ENCODE results near the gene DICER1. TPM values are rescaled to one million over a fixed set of nuclear protein-coding genes. Genes with fewer than 3 reads are reported as not detected.
"Not testable (repeated sequence)": the region's sequence is repeated elsewhere in the genome, so short reads cannot be mapped to it uniquely, and the experiment has no call there.

The DICER1 gene
- polyA plus RNA-seq, 4 donors, result 39.7 to 63.0 (median 59.4) TPM

- DNase-seq (ENCODE audit: low read depth in 4 of 4, low spot score in 3 of 4), result peak in 2 of 4 donors; percentile 39 to 48
Observed at GRCh38 chr14:95185033-95185766, 27.9 kb upstream of the DICER1 start.

GRCh38 chr14:95184413-95184790 lies 27.1 kb upstream of the DICER1 start:
- DNase-seq (ENCODE audit: low read depth in 4 of 4, low spot score in 3 of 4), result no peak

- no peak for DNase-seq (ENCODE audit: low read depth in 4 of 4, low spot score in 3 of 4)
Observed at GRCh38 chr14:95183532-95184412, 26.4 kb upstream of the DICER1 start.

- no peak for DNase-seq (ENCODE audit: low read depth in 4 of 4, low spot score in 3 of 4)
Observed at GRCh38 chr14:95183082-95183481, 25.8 kb upstream of the DICER1 start.

GRCh38 chr14:95182379-95182778 lies 25.1 kb upstream of the DICER1 start:
- DNase-seq (ENCODE audit: low read depth in 4 of 4, low spot score in 3 of 4), result no peak

- no peak for DNase-seq (ENCODE audit: low read depth in 4 of 4, low spot score in 3 of 4)
Observed at GRCh38 chr14:95180966-95181741, 23.8 kb upstream of the DICER1 start.

- DNase-seq (ENCODE audit: low read depth in 4 of 4, low spot score in 3 of 4), result not testable (repeated sequence)
Observed at GRCh38 chr14:95175670-95176069, 18.3 kb upstream of the DICER1 start.

- DNase-seq (ENCODE audit: low read depth in 4 of 4, low spot score in 3 of 4), result no peak
Observed at GRCh38 chr14:95174184-95174792, 17.0 kb upstream of the DICER1 start.

GRCh38 chr14:95173518-95173917 lies 16.2 kb upstream of the DICER1 start:
- DNase-seq (ENCODE audit: low read depth in 4 of 4, low spot score in 3 of 4), result no peak

GRCh38 chr14:95167177-95167576 lies 9.8 kb upstream of the DICER1 start:
- DNase-seq (ENCODE audit: low read depth in 4 of 4, low spot score in 3 of 4), result no peak

GRCh38 chr14:95165517-95165916 lies 8.2 kb upstream of the DICER1 start:
- no peak for DNase-seq (ENCODE audit: low read depth in 4 of 4, low spot score in 3 of 4)

GRCh38 chr14:95164506-95164905 lies 7.2 kb upstream of the DICER1 start:
- no peak for DNase-seq (ENCODE audit: low read depth in 4 of 4, low spot score in 3 of 4)

GRCh38 chr14:95163666-95164065 lies 6.3 kb upstream of the DICER1 start:
- DNase-seq (ENCODE audit: low read depth in 4 of 4, low spot score in 3 of 4), result no peak

- no peak for DNase-seq (ENCODE audit: low read depth in 4 of 4, low spot score in 3 of 4)
Observed at GRCh38 chr14:95163132-95163531, 5.8 kb upstream of the DICER1 start.

- DNase-seq (ENCODE audit: low read depth in 4 of 4, low spot score in 3 of 4), result no peak
Observed at GRCh38 chr14:95162641-95163040, 5.3 kb upstream of the DICER1 start.

GRCh38 chr14:95157048-95157326 lies 342 bp downstream of the DICER1 start:
- DNase-seq (ENCODE audit: low read depth in 4 of 4, low spot score in 3 of 4), result peak in 1 of 4 donors; percentile 22

- peak in 1 of 4 donors; percentile 20 for DNase-seq (ENCODE audit: low read depth in 4 of 4, low spot score in 3 of 4)
Observed at GRCh38 chr14:95156161-95157047, 925 bp downstream of the DICER1 start.

GRCh38 chr14:95155045-95155444 lies 2.3 kb downstream of the DICER1 start:
- DNase-seq (ENCODE audit: low read depth in 4 of 4, low spot score in 3 of 4), result no peak

GRCh38 chr14:95153866-95154265 lies 3.5 kb downstream of the DICER1 start:
- DNase-seq (ENCODE audit: low read depth in 4 of 4, low spot score in 3 of 4), result no peak

- no peak for DNase-seq (ENCODE audit: low read depth in 4 of 4, low spot score in 3 of 4)
Observed at GRCh38 chr14:95151561-95151960, 5.8 kb downstream of the DICER1 start.
